ENCODE data around the gene PABPN1.
A peak's percentile ranks its signal among the peaks of the same experiment; 100 is the strongest.
"Not testable (repeated sequence)": the region's sequence is repeated elsewhere in the genome, so short reads cannot be mapped to it uniquely, and the experiment has no call there.

The PABPN1 gene, protein sequence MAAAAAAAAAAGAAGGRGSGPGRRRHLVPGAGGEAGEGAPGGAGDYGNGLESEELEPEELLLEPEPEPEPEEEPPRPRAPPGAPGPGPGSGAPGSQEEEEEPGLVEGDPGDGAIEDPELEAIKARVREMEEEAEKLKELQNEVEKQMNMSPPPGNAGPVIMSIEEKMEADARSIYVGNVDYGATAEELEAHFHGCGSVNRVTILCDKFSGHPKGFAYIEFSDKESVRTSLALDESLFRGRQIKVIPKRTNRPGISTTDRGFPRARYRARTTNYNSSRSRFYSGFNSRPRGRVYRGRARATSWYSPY

DNA sequence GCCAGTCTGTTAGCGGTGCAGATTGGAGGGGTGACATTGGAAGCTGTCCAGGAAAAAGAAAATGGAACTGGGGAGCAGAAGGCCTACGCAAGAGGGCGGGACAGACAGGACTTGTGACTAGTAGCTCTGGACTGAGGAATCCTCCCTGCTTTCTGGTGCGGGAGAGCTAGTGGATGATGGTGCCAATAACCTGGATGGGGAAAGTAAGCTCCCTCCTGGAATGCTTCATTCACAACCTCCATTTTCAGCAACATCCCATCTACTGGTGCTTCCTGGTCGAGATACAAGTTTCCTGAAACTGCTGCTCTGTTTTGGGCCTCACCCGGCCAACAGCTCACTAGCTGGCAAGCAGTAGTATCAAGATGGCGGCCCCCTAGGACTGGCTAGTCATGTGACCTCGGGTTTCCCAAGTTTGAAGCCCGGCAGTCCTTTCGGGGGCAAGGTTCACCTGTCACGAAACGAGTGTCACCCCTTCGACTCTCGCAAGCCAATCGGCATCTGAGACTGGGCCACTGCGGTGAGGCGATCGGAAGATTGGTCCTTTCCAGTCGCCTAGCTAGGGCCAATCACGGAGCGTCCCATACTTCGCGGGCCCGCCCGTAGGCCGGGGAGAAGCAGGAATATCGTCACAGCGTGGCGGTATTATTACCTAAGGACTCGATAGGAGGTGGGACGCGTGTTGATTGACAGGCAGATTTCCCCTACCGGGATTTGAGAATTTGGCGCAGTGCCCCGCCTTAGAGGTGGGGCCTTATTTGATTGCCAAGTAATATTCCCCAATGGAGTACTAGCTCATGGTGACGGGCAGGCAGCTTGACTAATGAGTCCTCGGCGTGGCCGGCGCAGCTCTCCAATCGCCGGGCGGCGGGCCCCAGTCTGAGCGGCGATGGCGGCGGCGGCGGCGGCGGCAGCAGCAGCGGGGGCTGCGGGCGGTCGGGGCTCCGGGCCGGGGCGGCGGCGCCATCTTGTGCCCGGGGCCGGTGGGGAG lies at the start of gene PABPN1:
PABPN1 (plus strand) TSS at position 874 of the 988 bp plus-strand sequence; CDS start at position 887, 13 bp downstream.
- DNase-seq (ENCODE audit: low read depth in 3 of 3), result peak; percentile 91 to 98 (median 92)

GRCh38 chr14:23275412-23275811 lies 45.8 kb upstream of the PABPN1 start:
- DNase-seq (ENCODE audit: low read depth in 3 of 3), result no peak

GRCh38 chr14:23277189-23277588 lies 44.1 kb upstream of the PABPN1 start:
- no peak for DNase-seq (ENCODE audit: low read depth in 3 of 3)

DNA sequence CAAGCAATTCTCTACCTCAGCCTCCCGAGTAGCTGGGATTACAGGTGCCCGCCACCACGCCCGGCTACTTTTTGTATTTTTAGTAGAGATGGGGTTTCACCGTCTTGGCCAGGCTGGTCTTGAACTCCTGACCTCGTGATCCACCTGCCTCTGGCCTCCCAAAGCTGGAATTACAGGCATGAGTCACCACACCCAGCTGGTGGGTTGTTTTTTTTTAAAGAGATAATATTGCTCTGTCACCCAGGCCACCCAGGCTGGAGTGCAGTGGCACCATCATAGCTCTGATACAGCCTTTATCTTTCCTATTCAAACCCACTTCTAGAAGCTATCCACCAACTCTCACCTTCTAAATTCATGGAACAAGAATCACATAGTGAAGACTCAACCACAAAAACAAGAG lies 43.3 kb upstream of the PABPN1 start:
- not testable (repeated sequence) for DNase-seq (ENCODE audit: low read depth in 3 of 3)

DNA sequence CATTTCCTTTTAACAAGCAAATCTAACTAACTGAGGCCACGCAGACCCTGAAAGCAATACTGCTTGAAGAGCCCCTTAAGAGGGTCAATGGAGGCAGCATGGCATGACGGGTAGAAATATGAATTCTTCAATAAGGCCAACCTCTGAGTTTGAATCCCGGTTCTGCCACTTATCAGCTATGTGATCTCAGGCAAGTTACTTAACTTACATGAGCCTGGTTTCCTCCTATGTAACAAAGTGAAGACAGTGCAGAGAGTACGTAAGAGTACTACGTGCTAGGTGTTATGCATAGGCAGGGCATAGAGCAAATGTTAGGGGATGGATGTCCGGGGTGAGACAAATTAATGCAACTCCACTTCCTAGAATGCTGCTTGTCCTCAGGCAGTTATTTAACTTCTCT lies 40.0 kb upstream of the PABPN1 start:
- DNase-seq (ENCODE audit: low read depth in 3 of 3), result no peak

- DNase-seq (ENCODE audit: low read depth in 3 of 3), result no peak
Observed at GRCh38 chr14:23284654-23285529, 36.4 kb upstream of the PABPN1 start.

DNA sequence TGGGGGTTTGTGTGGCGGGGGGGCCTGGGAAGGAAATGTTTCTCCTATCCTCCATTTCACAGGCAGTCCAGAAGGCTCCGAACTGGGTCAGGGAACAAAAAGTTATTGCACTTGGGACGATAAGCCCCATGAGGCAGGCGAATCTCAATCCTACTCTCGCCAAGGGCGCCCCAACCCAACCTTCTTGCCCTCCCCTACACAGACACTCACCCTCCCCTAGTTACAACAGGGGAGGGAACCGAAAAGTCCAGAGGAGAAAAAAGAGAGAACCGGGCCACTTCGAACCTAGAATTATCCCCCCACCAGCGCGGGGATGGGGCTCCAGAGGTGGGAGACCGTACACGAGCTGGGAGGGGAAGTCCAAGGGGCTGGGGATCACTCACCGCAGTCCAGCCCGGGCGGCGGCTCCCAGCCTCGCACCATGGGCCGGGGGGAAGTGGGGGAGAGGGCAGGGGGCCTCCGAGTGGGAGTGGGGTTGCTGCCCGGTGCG lies 35.7 kb upstream of the PABPN1 start:
- DNase-seq (ENCODE audit: low read depth in 3 of 3), result no peak

GRCh38 chr14:23286020-23286901 lies 35.0 kb upstream of the PABPN1 start, which contains the start of gene HOMEZ:
HOMEZ (minus strand) TSS chr14:23286132; CDS start chr14:23285952, 180 bp downstream.
- DNase-seq (ENCODE audit: low read depth in 3 of 3), result peak; percentile 96 to 98 (median 97)

GRCh38 chr14:23286902-23287479 lies 34.3 kb upstream of the PABPN1 start:
- no peak for DNase-seq (ENCODE audit: low read depth in 3 of 3)

DNA sequence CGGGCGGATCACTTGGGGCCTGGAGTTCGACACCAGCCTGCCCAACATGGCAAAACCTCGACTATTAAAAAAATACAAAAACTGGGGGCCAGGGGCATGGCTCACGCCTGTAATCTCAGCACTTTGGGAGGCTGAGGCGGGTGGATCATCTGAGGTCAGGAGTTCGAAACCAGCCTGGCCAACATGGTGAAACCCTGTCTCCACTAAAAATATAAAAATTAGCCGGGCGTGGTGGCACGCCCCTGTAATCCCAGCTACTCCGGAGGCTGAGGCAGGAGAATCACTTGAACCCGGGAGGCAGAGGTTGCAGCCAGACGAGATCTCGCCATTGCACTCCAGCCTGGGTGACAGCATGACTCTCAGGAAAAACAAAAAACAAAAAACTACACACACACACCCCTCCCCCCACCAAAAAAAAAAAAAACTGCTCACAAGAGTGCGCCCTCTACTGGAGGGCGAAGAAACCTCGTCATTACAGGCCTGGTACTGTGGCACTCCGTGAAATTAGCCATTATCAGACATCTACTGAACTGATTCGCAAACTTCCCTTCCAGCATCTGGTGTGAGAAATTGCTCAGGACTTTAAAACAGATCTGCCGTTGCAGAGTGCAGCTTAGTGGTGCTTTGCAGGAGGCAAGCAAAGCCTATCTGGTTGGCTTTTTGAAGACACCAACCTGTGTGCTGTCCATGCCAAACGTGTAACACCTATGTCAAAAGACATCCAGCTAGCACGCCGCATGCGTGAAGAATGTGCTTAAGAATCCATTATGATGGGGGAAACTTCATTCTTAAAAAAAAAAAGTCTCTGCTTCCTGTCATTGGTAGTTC lies 26.3 kb upstream of the PABPN1 start:
- peak in 1 of 3 donors; percentile 40 for DNase-seq (ENCODE audit: low read depth in 3 of 3)

GRCh38 chr14:23296012-23296777 lies 25.1 kb upstream of the PABPN1 start:
- no peak for DNase-seq (ENCODE audit: low read depth in 3 of 3)

DNA sequence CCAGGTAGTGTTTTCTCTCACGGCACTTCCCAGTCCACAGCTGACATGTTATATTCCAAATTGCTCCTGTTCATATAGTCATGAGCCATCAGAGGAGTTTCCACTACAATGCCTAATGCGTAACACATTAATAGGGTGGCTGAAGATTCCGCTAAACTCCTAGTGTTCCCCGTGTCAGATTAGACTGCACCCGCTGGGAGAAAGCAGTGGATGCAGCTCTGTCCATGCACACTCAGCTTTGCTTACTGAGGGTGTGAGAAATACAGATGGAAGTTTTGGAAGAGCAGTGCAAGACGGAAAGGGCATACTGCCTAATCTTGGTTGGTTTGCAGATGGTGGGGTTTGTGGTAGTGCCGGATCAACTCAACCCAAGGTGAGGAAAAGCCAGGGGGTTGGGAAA lies 24.2 kb upstream of the PABPN1 start:
- no peak for DNase-seq (ENCODE audit: low read depth in 3 of 3)

- DNase-seq (ENCODE audit: low read depth in 3 of 3), result no peak
Observed at GRCh38 chr14:23297611-23298277, 23.5 kb upstream of the PABPN1 start.

- no peak for DNase-seq (ENCODE audit: low read depth in 3 of 3)
Observed at GRCh38 chr14:23299211-23299957, 21.9 kb upstream of the PABPN1 start.

- DNase-seq (ENCODE audit: low read depth in 3 of 3), result no peak
Observed at GRCh38 chr14:23299986-23300686, 21.1 kb upstream of the PABPN1 start.

DNA sequence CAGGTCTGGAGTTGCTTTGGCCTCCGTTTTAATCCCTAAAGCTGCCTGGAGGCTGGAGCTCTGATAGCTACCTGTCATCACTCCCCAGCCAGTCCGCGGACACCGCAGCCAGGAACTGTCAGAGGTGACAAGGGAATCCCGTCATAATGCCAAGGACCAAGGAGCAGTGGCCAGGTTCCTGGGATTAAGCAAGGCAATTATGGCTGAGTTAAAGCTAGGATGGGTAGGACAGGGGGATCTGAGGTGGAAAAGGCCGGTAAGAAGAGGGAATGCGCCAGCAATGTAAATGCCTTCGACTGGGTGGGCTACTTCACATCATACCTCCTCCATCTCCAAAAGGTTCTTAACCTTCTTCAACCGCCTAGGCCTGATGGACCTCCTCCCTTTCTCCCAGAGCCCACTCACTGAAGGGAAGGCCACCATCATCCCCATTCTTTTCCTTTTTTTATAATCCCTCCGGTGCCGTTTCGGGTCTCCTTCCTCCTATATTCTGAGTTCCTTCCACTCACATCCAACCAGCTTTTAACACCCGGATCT lies 20.5 kb upstream of the PABPN1 start:
- DNase-seq (ENCODE audit: low read depth in 3 of 3), result no peak

Measured in stimulated activated CD4-positive, alpha-beta T cell treated with anti-CD3 and anti-CD28 coated beads, TNF-alpha, amount 100 ng/mL, for 48 hours (primary cell).